ENCODE results near the gene MRGPRD.

- TF ChIP-seq CTCF (conservative IDR thresholded peaks at IDR 0.05; ENCODE audit: low read length): no peak
- TF ChIP-seq EZH2phosphoT487 (IDR thresholded peaks at IDR 0.05; ENCODE audit: borderline replicate concordance): no peak
Measured at GRCh38 chr11:68979931-68980775, 633 bp downstream of the MRGPRD start.

Measured in Loucy (cell line).